H9 (cell line): ENCODE results near the gene COX8C. TPM values are rescaled to one million over a fixed set of nuclear protein-coding genes. Genes with fewer than 3 reads are reported as not detected.

Experiments
- DNase-seq: peaks from one replicate; pipeline ENCODE4 v3.0.0-alpha.2; 2017
- H2AFZ ChIP-seq: one replicate; pipeline ENCODE4 v1.6.1; 2013; ENCODE audit warnings: mild to moderate bottlenecking, low read length, control low read depth, moderate library complexity
- H2AK5ac ChIP-seq: 2 replicates; pipeline ENCODE4 v1.6.1; 2013; ENCODE audit warnings: low read length, control low read depth, mixed read lengths; ENCODE audit not compliant: insufficient read length
- H2BK120ac ChIP-seq: one replicate; pipeline ENCODE4 v1.6.1; 2013; ENCODE audit warnings: low read depth, mild to moderate bottlenecking, low read length, control low read depth, inconsistent platforms; ENCODE audit not compliant: poor library complexity, severe bottlenecking
- H2BK12ac ChIP-seq: 2 replicates; pipeline ENCODE4 v1.6.1; 2013; ENCODE audit warnings: low read length, control low read depth, mixed read lengths, low read depth; ENCODE audit not compliant: insufficient read length
- H2BK15ac ChIP-seq: 2 replicates; pipeline ENCODE4 v1.6.1; 2013; ENCODE audit warnings: low read depth, low read length, control low read depth
- H2BK20ac ChIP-seq: one replicate; pipeline ENCODE4 v1.6.1; 2013; ENCODE audit warnings: low read depth, mild to moderate bottlenecking, low read length, control low read depth, inconsistent platforms; ENCODE audit not compliant: poor library complexity, severe bottlenecking
- H2BK5ac ChIP-seq: 2 replicates; pipeline ENCODE4 v1.6.1; 2013; ENCODE audit warnings: low read length, control low read depth, mixed read lengths; ENCODE audit not compliant: insufficient read length
- H3K14ac ChIP-seq: 2 replicates; pipeline ENCODE4 v1.6.1; 2013; ENCODE audit warnings: low read length, control low read depth; ENCODE audit not compliant: insufficient read depth
- H3K18ac ChIP-seq: 2 replicates; pipeline ENCODE4 v1.6.1; 2013; ENCODE audit warnings: low read depth, mild to moderate bottlenecking, mixed read lengths, low read length, control low read depth; ENCODE audit not compliant: insufficient read length
- H3K23ac ChIP-seq: 2 replicates; pipeline ENCODE4 v1.6.1; 2013; ENCODE audit warnings: low read length, control low read depth, mixed read lengths, low read depth; ENCODE audit not compliant: insufficient read length
- H3K23me2 ChIP-seq: 2 replicates; pipeline ENCODE4 v1.6.1; 2013; ENCODE audit warnings: low read depth, mild to moderate bottlenecking, mixed read lengths, low read length, control low read depth; ENCODE audit not compliant: insufficient read length, poor library complexity, severe bottlenecking
- H3K27ac ChIP-seq: 2 replicates; pipeline ENCODE4 v1.5.1; 2013; ENCODE audit warnings: low read length, control low read depth, mixed read lengths, low read depth; ENCODE audit not compliant: insufficient read length
- H3K27me3 ChIP-seq: 2 replicates; pipeline ENCODE4 v1.6.1; 2013; ENCODE audit warnings: low read length, control low read depth, inconsistent platforms; ENCODE audit not compliant: insufficient read depth
- H3K4ac ChIP-seq: 2 replicates; pipeline ENCODE4 v1.6.1; 2013; ENCODE audit warnings: low read depth, mild to moderate bottlenecking, control low read depth, inconsistent platforms, low read length, moderate library complexity
- H3K4me1 ChIP-seq: 2 replicates; pipeline ENCODE4 v1.6.1; 2013; ENCODE audit warnings: low read length, control low read depth, inconsistent platforms; ENCODE audit not compliant: insufficient read depth
- H3K4me2 ChIP-seq: 2 replicates; pipeline ENCODE4 v1.6.1; 2013; ENCODE audit warnings: low read length, control low read depth, mixed read lengths; ENCODE audit not compliant: insufficient read length, insufficient read depth
- H3K56ac ChIP-seq: 2 replicates; pipeline ENCODE4 v1.6.1; 2013; ENCODE audit warnings: low read depth, mild to moderate bottlenecking, mixed read lengths, low read length, control low read depth; ENCODE audit not compliant: insufficient read length
- H3K79me1 ChIP-seq: 2 replicates; pipeline ENCODE4 v1.6.1; 2013; ENCODE audit warnings: low read depth, mild to moderate bottlenecking, moderate library complexity, low read length, control low read depth, inconsistent platforms; ENCODE audit not compliant: insufficient read depth, poor library complexity, severe bottlenecking
- H3K79me2 ChIP-seq: 2 replicates; pipeline ENCODE4 v1.6.1; 2013; ENCODE audit warnings: low read length, control low read depth, inconsistent platforms; ENCODE audit not compliant: insufficient read depth
- H3K9ac ChIP-seq: 2 replicates; pipeline ENCODE4 v1.6.1; 2013; ENCODE audit warnings: low read length, control low read depth, mixed read lengths; ENCODE audit not compliant: insufficient read length; ENCODE audit errors: extremely low read depth
- H3K9me3 ChIP-seq: one replicate; pipeline ENCODE4 v1.6.1; 2013; ENCODE audit warnings: low read depth, low read length, inconsistent platforms; ENCODE audit not compliant: control insufficient read depth
- H3T11ph ChIP-seq: one replicate; pipeline ENCODE4 v1.6.1; 2013; ENCODE audit warnings: mild to moderate bottlenecking, low read length, control low read depth, inconsistent platforms
- H4K20me1 ChIP-seq: one replicate; pipeline ENCODE4 v1.6.1; 2013; ENCODE audit not compliant: control insufficient read depth, insufficient read length, insufficient read depth
- H4K5ac ChIP-seq: 2 replicates; pipeline ENCODE4 v1.6.1; 2013; ENCODE audit warnings: low read depth, mild to moderate bottlenecking, mixed read lengths, low read length, control low read depth; ENCODE audit not compliant: insufficient read length
- H4K8ac ChIP-seq: replicated peaks from 2 replicates; pipeline ENCODE4 v1.6.1; 2013; ENCODE audit warnings: low read length, control low read depth, mixed read lengths, low read depth; ENCODE audit not compliant: insufficient read length
- H4K91ac ChIP-seq: 2 replicates; pipeline ENCODE4 v1.6.1; 2013; ENCODE audit warnings: low read depth, mild to moderate bottlenecking, moderate library complexity, mixed read lengths, low read length, control low read depth; ENCODE audit not compliant: insufficient read length
- H3K27ac Mint-ChIP-seq, 3 experiments: 2 replicates in 2 of 3; 3 replicates in 1 of 3; pipeline ENCODE4 v1.8.0; 2020 to 2021; ENCODE audit warnings: mixed read lengths in 3 of 3, mild to moderate bottlenecking in 1 of 3, moderate library complexity in 1 of 3
- H3K27me3 Mint-ChIP-seq: 2 replicates; pipeline ENCODE4 v1.8.0; 2021; ENCODE audit warnings: low read depth, mild to moderate bottlenecking, moderate library complexity, mixed read lengths
- H3K36me3 Mint-ChIP-seq, 3 experiments: 2 replicates in 2 of 3; 3 replicates in 1 of 3; pipeline ENCODE4 v1.8.0; 2020 to 2021; ENCODE audit warnings: low read depth in 3 of 3, mixed read lengths in 3 of 3; ENCODE audit not compliant: insufficient read depth in 1 of 3
- H3K4me1 Mint-ChIP-seq, 2 experiments: 2 replicates each; pipeline ENCODE4 v1.8.0; 2020; ENCODE audit warnings: mixed read lengths in 2 of 2
- H3K4me3 Mint-ChIP-seq, 2 experiments: 2 replicates in 1 of 2; 3 replicates in 1 of 2; pipeline ENCODE4 v1.8.0; 2020 to 2021; ENCODE audit warnings: mild to moderate bottlenecking in 2 of 2, mixed read lengths in 2 of 2, moderate library complexity in 1 of 2
- H3K9me3 Mint-ChIP-seq, 2 experiments: 2 replicates in 1 of 2; 3 replicates in 1 of 2; pipeline ENCODE4 v1.8.0; 2020; ENCODE audit warnings: mild to moderate bottlenecking in 2 of 2, mixed read lengths in 2 of 2, moderate library complexity in 1 of 2
- WGBS: extraction: QIAGEN DNeasy Blood & Tissue Kit; methylation state at CpG from one replicate; pipeline ENCODE4 v1.1.7; 2013; ENCODE audit warnings: missing lambda C conversion rate, low lambda C conversion rate, mixed read lengths; ENCODE audit not compliant: insufficient read length; ENCODE audit errors: extremely low coverage; 5-methylcytosine and 5-hydroxymethylcytosine counted together
- total RNA-seq: library from RNA; stranded (reverse); gene quantifications from 2 replicates; pipeline ENCODE4 v1.2.1, GENCODE V29; 2021
- TF ChIP-seq, protein P1 (sequence below): fragments of 200-600 bp; sonication (generic); conservative IDR thresholded peaks from 3 replicates; pipeline ENCODE4 v1.8.0; 2021; ENCODE audit warnings: antibody characterized with exemption, mild to moderate bottlenecking

COX8C gene
- total RNA-seq, 1 experiment from 2014 or later, result not detected

- TF ChIP-seq, protein P1, sequence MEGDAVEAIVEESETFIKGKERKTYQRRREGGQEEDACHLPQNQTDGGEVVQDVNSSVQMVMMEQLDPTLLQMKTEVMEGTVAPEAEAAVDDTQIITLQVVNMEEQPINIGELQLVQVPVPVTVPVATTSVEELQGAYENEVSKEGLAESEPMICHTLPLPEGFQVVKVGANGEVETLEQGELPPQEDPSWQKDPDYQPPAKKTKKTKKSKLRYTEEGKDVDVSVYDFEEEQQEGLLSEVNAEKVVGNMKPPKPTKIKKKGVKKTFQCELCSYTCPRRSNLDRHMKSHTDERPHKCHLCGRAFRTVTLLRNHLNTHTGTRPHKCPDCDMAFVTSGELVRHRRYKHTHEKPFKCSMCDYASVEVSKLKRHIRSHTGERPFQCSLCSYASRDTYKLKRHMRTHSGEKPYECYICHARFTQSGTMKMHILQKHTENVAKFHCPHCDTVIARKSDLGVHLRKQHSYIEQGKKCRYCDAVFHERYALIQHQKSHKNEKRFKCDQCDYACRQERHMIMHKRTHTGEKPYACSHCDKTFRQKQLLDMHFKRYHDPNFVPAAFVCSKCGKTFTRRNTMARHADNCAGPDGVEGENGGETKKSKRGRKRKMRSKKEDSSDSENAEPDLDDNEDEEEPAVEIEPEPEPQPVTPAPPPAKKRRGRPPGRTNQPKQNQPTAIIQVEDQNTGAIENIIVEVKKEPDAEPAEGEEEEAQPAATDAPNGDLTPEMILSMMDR, result no peak
- no peak overlapping the region for H2BK20ac ChIP-seq
- H3K9ac ChIP-seq, result no peak overlapping the region
- H3K4me2 ChIP-seq, result no peak overlapping the region
- Mint-ChIP-seq H3K9me3 (no peaks in the 10 kb centered on the region), H3K4me3 (no peak overlapping the region; a peak in 1 of 5 replicates), H3K36me3 (peaks cover 0 to 3% (median 2%) of the 10 kb centered on the region in 3 experiments; a peak in 4 of 7 replicates), H3K4me1 (peaks cover 43 to 48% of the 10 kb centered on the region in 2 experiments), H3K27me3 (no peaks in the 10 kb centered on the region), H3K27ac (peak overlapping the region; percentile 37 to 90 (median 83); a peak in 5 of 7 replicates)
- no peak overlapping the region for H2BK12ac ChIP-seq
- H2BK5ac ChIP-seq, result no peak overlapping the region
- no peak overlapping the region for H2BK120ac ChIP-seq
- H3K9me3 ChIP-seq, result no peaks in the 10 kb centered on the region
- no peak overlapping the region for H2AK5ac ChIP-seq
- no peak overlapping the region for H4K91ac ChIP-seq
- no peak overlapping the region for H2AFZ ChIP-seq
- no peak overlapping the region for H2BK15ac ChIP-seq
- H3K27me3 ChIP-seq, result no peaks in the 10 kb centered on the region
- no peak overlapping the region for H3K14ac ChIP-seq
- no peak overlapping the region for H3T11ph ChIP-seq
- H3K4me1 ChIP-seq, result peaks cover 10% of the 10 kb centered on the region
- H3K79me2 ChIP-seq, result no peaks in the 10 kb centered on the region; the same call in 1 of the 2 replicates
- H3K4ac ChIP-seq, result no peak overlapping the region
- DNase-seq, result no peak
- H4K20me1 ChIP-seq, result no peaks in the 10 kb centered on the region
- no CpG with 5 or more reads among the region's 3 CpGs for WGBS
- H3K23ac ChIP-seq, result no peak overlapping the region
- no peak overlapping the region for H3K18ac ChIP-seq
- H3K27ac ChIP-seq, result no peak overlapping the region
- H3K56ac ChIP-seq, result no peak overlapping the region
- no peaks in the 10 kb centered on the region for H3K23me2 ChIP-seq
- H4K5ac ChIP-seq, result no peak overlapping the region
- H4K8ac ChIP-seq, result no peak overlapping the region
- peaks cover 2% of the 10 kb centered on the region for H3K79me1 ChIP-seq
Measured at GRCh38 chr14:93299416-93299815, 47.6 kb upstream of the COX8C start.
